ENCODE measurements around the gene NRCAM.

DNA sequence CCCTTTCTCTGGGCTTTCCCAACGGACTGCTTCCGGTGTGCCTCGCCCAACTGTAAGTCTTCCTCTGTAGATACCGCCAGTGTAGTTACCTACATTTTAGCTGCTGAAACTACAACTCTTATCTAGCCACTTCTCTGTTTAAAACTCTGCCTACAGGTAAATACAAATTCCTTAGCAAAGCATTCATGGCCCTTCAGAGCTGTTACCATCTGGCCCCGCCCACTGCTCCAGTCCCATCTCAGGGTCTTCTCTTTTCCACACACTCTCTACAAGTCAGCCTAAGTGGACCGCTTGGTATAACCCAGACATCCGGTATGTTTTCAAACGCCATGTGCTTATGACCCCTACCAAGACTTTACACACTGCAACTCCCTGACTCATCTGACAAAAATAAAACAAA is 285.1 kb downstream of the NRCAM start:
- TF ChIP-seq NFRKB (IDR thresholded peaks at IDR 0.05) (no peak), CTBP1 (IDR thresholded peaks at IDR 0.05; ENCODE audit: borderline replicate concordance) (no peak), ELF4 (IDR thresholded peaks at IDR 0.05) (no peak), L3MBTL2 (conservative IDR thresholded peaks at IDR 0.05) (no peak), BHLHE40 (IDR thresholded peaks at IDR 0.05; ENCODE audit: borderline replicate concordance) (no peak), SUZ12 (IDR thresholded peaks at IDR 0.05) (no peak), FOXM1 (IDR thresholded peaks at IDR 0.05; ENCODE audit: borderline replicate concordance) (no peak), SP1 (IDR thresholded peaks at IDR 0.05) (no peak), FOXA1 (IDR thresholded peaks at IDR 0.05) (no peak)
